Smooth muscle cell (in vitro differentiated cells): ENCODE data around the gene SIAE. TPM values are rescaled to one million over a fixed set of nuclear protein-coding genes. Genes with fewer than 3 reads are reported as not detected.

ENCODE experiments used
- DNase-seq: peaks from one replicate; lab custom pipeline; 2025; ENCODE audit not compliant: unreplicated experiment; lab: John Stamatoyannopoulos, UW
- H2AFZ ChIP-seq: fragments of 200-600 bp; sonication (generic); 2 replicates; pipeline ENCODE4 v1.6.0; 2016; ENCODE audit warnings: antibody characterized with exemption, low read depth, mild to moderate bottlenecking
- H3F3A ChIP-seq: fragments of 200-600 bp; sonication (generic); 2 replicates; pipeline ENCODE4 v1.6.0; 2017; ENCODE audit warnings: antibody characterized with exemption, low read depth
- H3K27ac ChIP-seq: fragments of 200-600 bp; sonication (generic); 2 replicates; pipeline ENCODE4 v1.5.1; 2016; ENCODE audit warnings: low read depth, mild to moderate bottlenecking
- H3K27me3 ChIP-seq: fragments of 200-600 bp; sonication (generic); 2 replicates; pipeline ENCODE4 v1.6.1; 2016; ENCODE audit warnings: low read depth, mild to moderate bottlenecking
- H3K36me3 ChIP-seq: fragments of 200-600 bp; sonication (generic); 2 replicates; pipeline ENCODE4 v1.5.1; 2016; ENCODE audit warnings: low read depth
- H3K4me1 ChIP-seq: fragments of 200-600 bp; sonication (generic); 2 replicates; pipeline ENCODE4 v1.5.1; 2016; ENCODE audit warnings: low read depth
- H3K4me2 ChIP-seq: fragments of 200-600 bp; sonication (generic); 2 replicates; pipeline ENCODE4 v1.6.0; 2016; ENCODE audit warnings: mild to moderate bottlenecking
- H3K4me3 ChIP-seq: fragments of 200-600 bp; sonication (generic); 2 replicates; pipeline ENCODE4 v1.5.1; 2016; ENCODE audit warnings: mild to moderate bottlenecking
- H3K79me2 ChIP-seq: fragments of 200-600 bp; sonication (generic); 2 replicates; pipeline ENCODE4 v1.6.0; 2016; ENCODE audit warnings: low read depth, mild to moderate bottlenecking
- H3K9ac ChIP-seq: fragments of 200-600 bp; sonication (generic); 2 replicates; pipeline ENCODE4 v1.6.0; 2016; ENCODE audit warnings: low read depth
- H3K9me3 ChIP-seq: fragments of 200-600 bp; sonication (generic); replicated peaks from 2 replicates; pipeline ENCODE4 v1.5.1; 2016; ENCODE audit warnings: low read depth
- H4K20me1 ChIP-seq: fragments of 200-600 bp; sonication (generic); 2 replicates; pipeline ENCODE4 v1.6.0; 2016; ENCODE audit warnings: low read depth
- CTCF ChIP-seq: fragments of 200-600 bp; sonication (generic); IDR thresholded peaks from 2 replicates; pipeline ENCODE4 v1.5.1; 2017; ENCODE audit warnings: borderline replicate concordance, mild to moderate bottlenecking, antibody characterized with exemption; ENCODE audit not compliant: insufficient read depth, poor library complexity, severe bottlenecking
- WGBS: methylation state at CpG from one replicate; pipeline ENCODE4 v1.1.7; 2016; ENCODE audit warnings: low lambda C conversion rate; 5-methylcytosine and 5-hydroxymethylcytosine counted together
- polyA plus RNA-seq: library from polyadenylated mRNA; unstranded; fragments of >200 nt; fragmentation: Nextera tagmentation; extraction: Ambion mirVana; gene quantifications from 2 replicates; pipeline ENCODE4 v1.2.1, GENCODE V29; 2016
- total RNA-seq: library from RNA; depleted of rRNA; stranded (reverse); fragments of >200 nt; gene quantifications from 2 replicates; pipeline ENCODE4 v1.2.3, GENCODE V29; 2014

The SIAE gene
- total and polyA plus RNA-seq, 2 experiments from 2014 or later = 11.5 to 12.5 TPM

- TF ChIP-seq CTCF = no peak
- DNase-seq = no peak
- Histone ChIP-seq H3K4me2 (no peak overlapping the region), H3K4me1 (no peaks in the 10 kb centered on the region), H2AFZ (no peak overlapping the region), H3K36me3 (no peaks in the 10 kb centered on the region), H4K20me1 (no peaks in the 10 kb centered on the region), H3K27ac (no peak overlapping the region), H3K79me2 (no peaks in the 10 kb centered on the region), H3K27me3 (peaks cover 5% of the 10 kb centered on the region), H3K9me3 (no peaks in the 10 kb centered on the region), H3K4me3 (no peak overlapping the region), H3K9ac (no peak overlapping the region), H3F3A (no peaks in the 10 kb centered on the region)
- WGBS = 68% methylated on average over 3 of the region's 3 CpGs
Observed at GRCh38 chr11:124602193-124602592, 71.3 kb downstream of the SIAE start.

GRCh38 chr11:124600621-124601320 is 72.8 kb downstream of the SIAE start:
- H3K4me1 ChIP-seq = no peaks in the 10 kb centered on the region
- H3K36me3 ChIP-seq = no peaks in the 10 kb centered on the region
- WGBS = 56% methylated on average over 5 of the region's 5 CpGs
- H3K9ac ChIP-seq = no peak overlapping the region
- no peaks in the 10 kb centered on the region for H3F3A ChIP-seq
- peaks cover 10% of the 10 kb centered on the region for H3K27me3 ChIP-seq
- no peak for TF ChIP-seq CTCF
- H3K4me2 ChIP-seq = no peak overlapping the region
- H2AFZ ChIP-seq = no peak overlapping the region
- H3K9me3 ChIP-seq = no peaks in the 10 kb centered on the region
- DNase-seq = no peak
- H3K4me3 ChIP-seq = no peak overlapping the region
- H3K27ac ChIP-seq = no peak overlapping the region
- H4K20me1 ChIP-seq = no peaks in the 10 kb centered on the region
- no peaks in the 10 kb centered on the region for H3K79me2 ChIP-seq

- TF ChIP-seq CTCF = no peak
- no peak for DNase-seq
- no peak overlapping the region for H3K4me2 ChIP-seq
Observed at GRCh38 chr11:124597626-124598025, 75.9 kb downstream of the SIAE start.

GRCh38 chr11:124595302-124595701 is 78.2 kb downstream of the SIAE start:
- no peak for TF ChIP-seq CTCF
- H3K36me3 ChIP-seq = no peaks in the 10 kb centered on the region
- no peak overlapping the region for H3K9ac ChIP-seq
- no peaks in the 10 kb centered on the region for H3K79me2 ChIP-seq
- DNase-seq = no peak
- H3K4me1 ChIP-seq = no peaks in the 10 kb centered on the region
- H3K4me3 ChIP-seq = no peak overlapping the region
- WGBS = 90% methylated on average over 3 of the region's 3 CpGs
- H3F3A ChIP-seq = no peaks in the 10 kb centered on the region
- H2AFZ ChIP-seq = no peak overlapping the region
- H3K9me3 ChIP-seq = no peaks in the 10 kb centered on the region
- H4K20me1 ChIP-seq = no peaks in the 10 kb centered on the region
- no peak overlapping the region for H3K4me2 ChIP-seq
- H3K27ac ChIP-seq = no peak overlapping the region
- peaks cover 10% of the 10 kb centered on the region for H3K27me3 ChIP-seq

More at GRCh38 chr11:124597626-124598025, 75.9 kb downstream of the SIAE start:
- peaks cover 10% of the 10 kb centered on the region for H3K27me3 ChIP-seq
- H2AFZ ChIP-seq = no peak overlapping the region
- no peak overlapping the region for H3K4me3 ChIP-seq
- no peaks in the 10 kb centered on the region for H3F3A ChIP-seq
- H3K9me3 ChIP-seq = no peaks in the 10 kb centered on the region
- no peaks in the 10 kb centered on the region for H3K36me3 ChIP-seq
- H3K27ac ChIP-seq = no peak overlapping the region
- no peak overlapping the region for H3K9ac ChIP-seq
- H3K4me1 ChIP-seq = no peaks in the 10 kb centered on the region
- H3K79me2 ChIP-seq = no peaks in the 10 kb centered on the region
- no peaks in the 10 kb centered on the region for H4K20me1 ChIP-seq
